NCI-H510A (cell line): Measurements from ENCODE around the gene SPSB2.

Source experiments
- DNase-seq: peaks from one replicate; lab custom pipeline; 2025; lab: John Stamatoyannopoulos, UW

The SPSB2 gene

DNA sequence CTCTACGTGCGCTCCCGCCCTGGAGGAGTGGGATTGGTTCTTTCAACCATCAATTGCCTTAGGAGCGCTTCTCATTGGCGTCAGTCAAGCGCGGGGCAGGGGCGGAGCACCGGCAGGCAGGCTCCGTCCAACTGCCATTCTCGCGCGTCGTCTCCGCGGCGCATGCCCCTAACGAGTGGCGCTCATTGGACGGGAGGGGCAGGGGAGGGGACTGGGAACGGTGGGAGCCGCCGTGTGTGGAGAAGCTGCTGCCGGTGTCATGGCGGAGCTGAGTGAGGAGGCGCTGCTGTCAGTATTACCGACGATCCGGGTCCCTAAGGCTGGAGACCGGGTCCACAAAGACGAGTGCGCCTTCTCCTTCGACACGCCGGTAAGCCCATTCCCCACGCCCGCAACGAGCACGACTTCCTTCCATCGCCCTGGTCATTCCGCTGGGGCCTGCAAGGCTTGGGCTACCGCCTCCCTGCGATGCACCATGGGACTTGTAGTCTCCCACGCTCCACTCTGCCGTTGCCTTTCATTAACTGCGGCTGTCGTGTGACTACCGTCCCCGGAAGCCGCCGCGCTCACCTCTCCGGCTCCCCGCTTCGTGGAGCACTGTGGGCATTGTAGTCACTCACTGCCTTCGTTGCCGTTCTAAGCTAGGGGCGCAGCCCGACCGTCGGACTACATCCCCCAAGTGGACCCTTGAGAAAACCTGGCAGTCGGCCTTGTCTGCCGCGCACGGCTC lies 21.0 kb downstream of the SPSB2 start, which contains the start of gene USP5:
Gene USP5, plus strand, starts transcription at position 230 of the 730 bp plus-strand sequence. Its CDS starts 30 bp downstream, at position 260.
- peak; percentile 95 for DNase-seq

DNA sequence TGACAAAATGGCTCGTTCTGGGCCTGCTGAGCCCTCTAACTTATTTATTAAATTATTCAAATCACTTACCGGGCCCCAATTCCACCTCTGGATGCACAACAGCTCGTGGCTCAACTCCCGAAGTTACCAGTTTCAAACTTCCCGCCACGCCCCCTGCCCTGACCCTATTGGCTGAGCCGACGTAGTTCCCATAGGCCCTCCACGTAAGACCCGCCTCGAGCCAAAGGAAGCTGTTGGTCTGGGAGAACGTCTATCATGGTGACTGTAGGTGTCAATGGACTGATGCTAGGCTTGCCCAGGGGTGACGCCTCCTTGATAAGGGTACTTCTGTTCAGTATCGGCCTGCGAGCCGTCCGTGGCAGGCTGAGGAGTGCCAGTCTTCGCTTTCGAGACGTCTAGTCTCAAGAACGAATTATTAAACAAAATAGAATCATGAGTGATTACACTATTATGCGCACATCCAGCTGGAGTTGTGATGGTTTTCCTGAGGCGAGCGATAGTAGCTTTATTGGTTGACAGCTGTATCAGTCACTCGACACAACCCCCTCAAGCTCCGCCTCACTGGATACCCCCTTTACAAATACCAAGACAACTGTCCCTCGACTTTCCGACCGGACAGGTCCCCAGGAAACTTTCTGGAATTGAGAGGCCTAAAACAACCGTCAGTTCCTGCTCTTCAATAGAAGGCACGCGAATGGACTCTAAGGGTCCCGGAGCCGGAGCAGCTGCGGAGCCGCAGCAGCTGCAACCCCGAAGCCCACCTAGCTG lies 21.8 kb downstream of the SPSB2 start, which contains the start of gene CDCA3:
Gene CDCA3, minus strand, starts transcription at position 134 of the 768 bp plus-strand sequence. CDS start 334 bp downstream, outside the sequence.
- DNase-seq, result peak; percentile 81

DNA sequence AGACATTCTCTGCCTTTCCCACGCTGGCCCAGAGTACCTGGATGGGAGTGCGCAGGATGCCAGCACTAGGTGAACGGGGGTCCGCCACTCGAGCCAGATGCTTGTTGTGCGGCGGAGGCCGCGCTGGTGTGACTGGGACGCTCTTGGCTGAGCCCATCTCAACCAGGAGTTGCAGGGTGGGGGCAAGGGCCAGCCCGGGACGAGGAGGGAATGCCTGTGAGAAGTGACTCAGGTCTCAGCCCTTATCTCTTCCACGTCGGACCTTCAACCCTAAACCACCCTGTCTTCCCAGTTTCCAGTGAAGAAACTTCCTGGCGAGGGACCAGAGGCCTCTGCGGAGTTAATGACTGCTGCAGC lies 22.3 kb downstream of the SPSB2 start:
- no peak for DNase-seq

DNA sequence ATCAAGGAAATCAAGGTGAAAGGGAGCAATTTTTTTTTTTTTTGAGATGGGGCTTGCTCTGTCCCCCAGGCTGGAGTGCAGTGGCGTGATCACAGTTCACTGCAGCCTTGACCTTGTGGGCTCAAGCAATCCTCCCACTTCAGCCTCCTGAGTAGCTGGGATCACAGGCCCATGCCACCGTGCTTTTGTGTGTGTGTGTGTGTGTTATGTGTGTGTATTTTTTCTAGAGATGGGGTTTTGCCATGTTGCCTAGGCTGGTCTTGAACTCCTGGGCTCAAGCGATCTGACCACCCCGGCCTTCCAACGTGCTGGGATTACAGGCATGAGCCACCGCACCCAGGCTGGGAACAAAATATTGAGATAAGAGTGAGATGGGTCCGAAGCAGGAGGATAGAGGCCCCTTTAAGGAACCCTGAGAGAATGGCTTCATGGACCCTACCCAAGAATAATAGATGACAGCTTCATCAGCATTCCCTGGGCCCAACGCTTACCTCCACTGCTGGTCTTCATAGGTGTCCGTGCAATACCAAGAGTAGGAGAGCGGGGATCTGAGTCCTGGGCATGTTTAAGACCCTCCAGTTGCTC lies 23.0 kb downstream of the SPSB2 start:
- DNase-seq, result no peak

- DNase-seq, result no peak
These were observed 23.7 kb downstream of the SPSB2 start for GRCh38 chr12:6849427-6849826.

- DNase-seq, result no peak
These were observed 25.4 kb downstream of the SPSB2 start for GRCh38 chr12:6847676-6848075.

- DNase-seq, result no peak
These were observed 26.7 kb downstream of the SPSB2 start for GRCh38 chr12:6846316-6846869.

DNA sequence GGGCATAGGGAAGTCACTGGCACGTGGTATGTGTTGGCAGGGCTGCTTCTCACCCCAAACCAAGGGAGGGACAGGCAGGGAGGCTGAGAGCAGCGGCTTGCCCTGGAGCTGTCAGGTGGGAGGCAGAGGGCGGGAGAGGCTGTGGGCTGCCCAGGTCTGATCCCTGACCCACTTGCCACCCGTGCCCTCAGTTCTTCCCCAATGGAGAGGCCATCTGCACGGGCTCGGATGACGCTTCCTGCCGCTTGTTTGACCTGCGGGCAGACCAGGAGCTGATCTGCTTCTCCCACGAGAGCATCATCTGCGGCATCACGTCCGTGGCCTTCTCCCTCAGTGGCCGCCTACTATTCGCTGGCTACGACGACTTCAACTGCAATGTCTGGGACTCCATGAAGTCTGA lies 27.7 kb downstream of the SPSB2 start:
- no peak for DNase-seq

DNA sequence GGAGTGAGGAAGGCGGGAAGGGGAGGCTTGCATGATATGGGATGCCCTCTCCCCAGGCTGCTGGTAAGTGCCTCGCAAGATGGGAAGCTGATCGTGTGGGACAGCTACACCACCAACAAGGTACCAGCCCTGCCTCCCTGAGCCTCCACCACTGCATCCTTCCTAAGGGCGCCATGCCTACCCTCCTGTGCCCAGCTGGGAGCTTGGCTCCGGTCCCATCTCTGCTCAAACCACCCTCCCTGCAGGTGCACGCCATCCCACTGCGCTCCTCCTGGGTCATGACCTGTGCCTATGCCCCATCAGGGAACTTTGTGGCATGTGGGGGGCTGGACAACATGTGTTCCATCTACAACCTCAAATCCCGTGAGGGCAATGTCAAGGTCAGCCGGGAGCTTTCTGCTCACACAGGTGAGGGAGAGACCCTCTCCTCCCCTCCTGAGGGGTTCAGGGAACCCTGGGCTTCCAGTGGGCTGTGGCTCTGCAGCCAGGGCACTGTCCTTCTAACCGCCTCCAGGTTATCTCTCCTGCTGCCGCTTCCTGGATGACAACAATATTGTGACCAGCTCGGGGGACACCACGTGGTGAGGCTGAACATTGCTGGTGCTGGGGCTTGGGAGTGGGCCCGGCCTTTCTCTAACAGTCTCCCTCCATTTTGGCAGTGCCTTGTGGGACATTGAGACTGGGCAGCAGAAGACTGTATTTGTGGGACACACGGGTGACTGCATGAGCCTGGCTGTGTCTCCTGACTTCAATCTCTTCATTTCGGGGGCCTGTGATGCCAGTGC lies 29.8 kb downstream of the SPSB2 start:
- no peak for DNase-seq

GRCh38 chr12:6842075-6842474 lies 31.0 kb downstream of the SPSB2 start:
- no peak for DNase-seq

DNA sequence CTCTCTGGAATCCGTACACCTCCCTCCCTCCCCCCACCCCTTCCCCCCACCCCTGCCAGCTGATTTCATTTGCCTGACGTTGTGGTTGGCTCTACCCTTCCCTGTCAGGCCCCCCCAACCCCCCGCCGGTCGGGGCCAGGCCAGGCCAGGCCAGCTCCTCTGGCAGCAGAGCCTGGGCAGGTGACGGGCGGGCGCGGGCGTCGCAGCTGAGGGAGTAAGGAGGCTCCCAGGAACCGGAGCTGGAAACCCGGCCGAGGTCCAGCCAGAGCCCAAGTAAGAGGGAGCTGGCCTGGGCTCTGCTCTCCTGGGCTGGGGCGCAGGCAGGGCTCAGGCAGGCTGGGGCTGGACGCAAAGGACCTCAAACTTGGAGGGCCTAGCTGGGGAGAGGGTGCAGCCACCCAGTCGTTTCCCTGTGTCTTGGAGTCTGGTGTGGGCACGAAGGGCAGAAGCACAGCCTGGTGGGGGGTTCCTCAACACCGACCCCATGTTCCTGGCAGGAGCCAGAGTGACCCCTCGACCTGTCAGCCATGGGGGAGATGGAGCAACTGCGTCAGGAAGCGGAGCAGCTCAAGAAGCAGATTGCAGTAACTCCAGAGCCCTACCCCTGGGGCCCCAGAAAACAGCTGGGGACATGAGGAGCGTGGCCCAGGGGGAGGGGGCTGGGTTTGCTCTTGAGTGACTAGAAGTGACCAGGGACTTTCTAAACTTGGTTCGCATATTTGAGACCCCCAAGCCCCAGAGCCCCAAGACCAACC lies 32.2 kb downstream of the SPSB2 start, which contains the start of gene GNB3:
Gene GNB3, plus strand, starts transcription at position 165 of the 755 bp plus-strand sequence. Its CDS starts 363 bp downstream, at position 528.
- no peak for DNase-seq

DNA sequence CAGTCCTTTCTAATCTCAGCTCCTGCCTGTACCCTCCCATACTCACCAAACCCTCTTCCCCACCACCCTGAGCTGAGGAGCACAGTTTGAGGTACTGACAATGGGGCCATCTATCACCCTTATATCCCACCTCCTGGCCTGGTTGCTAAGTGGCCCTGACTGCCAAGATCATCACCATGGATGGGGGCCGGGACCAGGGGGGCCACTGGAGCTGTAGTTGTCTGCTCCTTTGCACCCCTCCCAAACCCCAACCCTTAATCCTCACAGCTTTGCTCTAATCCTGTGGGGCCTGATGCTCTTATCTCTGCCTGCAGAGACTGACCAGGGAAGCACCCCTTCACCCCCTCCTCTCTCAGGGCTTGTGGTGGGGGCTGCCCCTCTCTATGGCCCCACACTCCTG lies 32.8 kb downstream of the SPSB2 start:
- no peak for DNase-seq

DNA sequence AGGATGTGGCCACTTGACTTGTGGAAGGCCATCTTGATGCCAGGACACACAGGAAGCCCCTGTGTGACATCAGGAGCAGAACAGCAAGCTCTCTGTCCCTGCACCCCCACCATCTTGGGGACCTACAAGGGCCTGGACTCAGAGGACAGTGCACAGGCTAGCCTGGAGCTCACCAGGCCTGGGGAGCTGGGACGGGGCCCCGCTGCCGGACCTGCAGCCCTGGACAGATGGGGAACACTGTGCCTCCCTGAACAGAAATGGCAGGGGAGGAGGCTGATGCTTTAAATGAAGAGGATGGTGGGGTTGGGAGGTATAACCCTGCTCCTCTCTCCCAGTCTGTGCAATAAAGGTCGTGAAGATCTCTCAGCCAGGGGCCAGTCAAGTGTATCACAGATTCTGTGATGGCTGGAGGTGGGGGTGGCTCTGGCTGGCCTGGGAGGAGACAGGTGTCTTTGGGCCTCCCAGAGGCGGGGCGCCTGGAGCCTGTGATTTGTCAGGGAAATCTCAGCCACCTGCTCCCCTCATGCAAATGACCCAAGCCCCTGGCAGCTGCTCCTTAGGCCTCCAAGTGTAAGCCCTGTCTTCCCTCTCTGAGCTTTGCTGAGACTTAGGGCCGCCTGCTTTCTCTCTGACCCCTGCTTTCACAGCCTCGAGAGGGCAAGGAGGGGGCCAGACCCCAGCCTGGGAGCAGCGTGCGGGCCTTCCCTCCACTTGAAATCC lies 33.5 kb downstream of the SPSB2 start:
- DNase-seq, result peak; percentile 57

GRCh38 chr12:6838854-6839253 lies 34.2 kb downstream of the SPSB2 start:
- DNase-seq, result no peak

- no peak for DNase-seq
These were observed 35.6 kb downstream of the SPSB2 start for GRCh38 chr12:6837370-6838060.

DNA sequence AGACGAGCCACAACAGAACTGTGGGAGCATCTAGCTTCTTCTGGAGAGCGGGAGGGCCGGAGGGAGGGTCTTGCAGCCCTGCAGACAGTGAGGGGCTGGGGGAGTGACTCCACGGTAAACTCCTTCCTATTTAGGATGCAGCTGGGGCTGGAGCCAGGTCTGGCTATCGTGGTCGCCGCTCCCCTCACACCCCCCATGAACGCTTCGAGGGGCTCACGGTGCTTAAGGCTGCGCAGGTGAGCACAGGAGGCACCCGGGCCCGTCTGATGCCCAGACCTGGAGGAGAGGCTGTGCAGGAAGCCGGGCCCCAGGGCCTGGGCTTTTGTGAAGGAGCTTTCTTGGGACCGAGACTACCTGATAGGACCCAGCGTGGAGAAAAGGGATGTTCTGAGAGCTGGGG lies 36.3 kb downstream of the SPSB2 start:
- DNase-seq, result no peak

DNA sequence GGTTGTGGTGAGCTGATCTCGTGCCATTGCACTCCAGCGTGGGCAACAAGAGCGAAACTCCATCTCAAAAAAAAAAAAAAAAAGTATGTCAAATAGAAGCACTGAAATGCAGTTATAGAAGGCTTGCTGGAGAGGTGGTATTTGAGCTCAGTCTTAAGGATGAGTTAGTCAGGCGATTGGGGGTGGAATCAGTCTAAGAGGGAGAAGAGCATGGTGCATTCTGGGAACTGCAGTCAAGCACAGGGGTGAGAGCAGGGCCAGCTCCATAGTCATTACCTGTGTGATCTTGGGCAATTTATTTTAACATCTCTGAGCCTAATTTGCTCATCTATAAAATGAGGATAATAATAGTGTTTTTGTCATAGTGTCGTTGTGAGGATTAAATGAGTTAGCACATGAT lies 38.2 kb downstream of the SPSB2 start:
- no peak for DNase-seq

GRCh38 chr12:6834254-6834653 lies 38.8 kb downstream of the SPSB2 start:
- no peak for DNase-seq

- no peak for DNase-seq
These were observed 39.8 kb downstream of the SPSB2 start for GRCh38 chr12:6833189-6833890.
